NCI-H524 (cell line): ENCODE data around the gene TBC1D22B.
"Not testable (repeated sequence)": the region's sequence is repeated elsewhere in the genome, so short reads cannot be mapped to it uniquely, and the experiment has no call there.

Experiments
- DNase-seq, 2 experiments: peaks; one replicate each; lab custom pipeline; 2025; lab: John Stamatoyannopoulos, UW

TBC1D22B gene

GRCh38 chr6:37303891-37304503, 46.4 kb downstream of the TBC1D22B start:
- peak; percentile 20 to 50 for DNase-seq

- DNase-seq = no peak
Observed at GRCh38 chr6:37304766-37305165, 47.2 kb downstream of the TBC1D22B start.

- DNase-seq = no peak
Observed at GRCh38 chr6:37305841-37306425, 48.4 kb downstream of the TBC1D22B start.

GRCh38 chr6:37306624-37307222, 49.2 kb downstream of the TBC1D22B start:
- peak in 1 of 2 experiments; percentile 19 for DNase-seq

GRCh38 chr6:37307484-37307883, 49.9 kb downstream of the TBC1D22B start:
- not testable (repeated sequence) for DNase-seq

- peak; percentile 91 to 97 for DNase-seq
Observed at GRCh38 chr6:37308069-37308815, 50.7 kb downstream of the TBC1D22B start.

GRCh38 chr6:37309046-37309445, 51.5 kb downstream of the TBC1D22B start:
- no peak for DNase-seq

GRCh38 chr6:37309692-37310091, 52.1 kb downstream of the TBC1D22B start:
- no peak for DNase-seq

- no peak for DNase-seq
Observed at GRCh38 chr6:37310966-37311365, 53.4 kb downstream of the TBC1D22B start.

- DNase-seq = peak in 1 of 2 experiments; percentile 7
Observed at GRCh38 chr6:37311741-37312473, 54.3 kb downstream of the TBC1D22B start.

GRCh38 chr6:37313723-37314486, 56.3 kb downstream of the TBC1D22B start:
- no peak for DNase-seq

GRCh38 chr6:37314487-37315156, 57.0 kb downstream of the TBC1D22B start:
- peak; percentile 72 to 86 for DNase-seq

GRCh38 chr6:37315157-37315515, 57.6 kb downstream of the TBC1D22B start:
- DNase-seq = no peak

GRCh38 chr6:37316071-37316470, 58.5 kb downstream of the TBC1D22B start:
- peak; percentile 60 to 87 for DNase-seq

- no peak for DNase-seq
Observed at GRCh38 chr6:37317312-37318038, 59.9 kb downstream of the TBC1D22B start.

GRCh38 chr6:37319156-37319555, 61.6 kb downstream of the TBC1D22B start:
- DNase-seq = no peak

GRCh38 chr6:37319856-37320480, 62.4 kb downstream of the TBC1D22B start:
- DNase-seq = no peak

GRCh38 chr6:37320646-37321045, 63.1 kb downstream of the TBC1D22B start:
- peak in 1 of 2 experiments; percentile 45 for DNase-seq

GRCh38 chr6:37321101-37321500, 63.5 kb downstream of the TBC1D22B start:
- peak in 1 of 2 experiments; percentile 63 for DNase-seq
